ENCODE data around the gene MBNL3. TPM values are rescaled to one million over a fixed set of nuclear protein-coding genes. Genes with fewer than 3 reads are reported as not detected.

MBNL3 gene
- total RNA-seq, 1 donor from 2014 or later: 3.0 TPM

DNA sequence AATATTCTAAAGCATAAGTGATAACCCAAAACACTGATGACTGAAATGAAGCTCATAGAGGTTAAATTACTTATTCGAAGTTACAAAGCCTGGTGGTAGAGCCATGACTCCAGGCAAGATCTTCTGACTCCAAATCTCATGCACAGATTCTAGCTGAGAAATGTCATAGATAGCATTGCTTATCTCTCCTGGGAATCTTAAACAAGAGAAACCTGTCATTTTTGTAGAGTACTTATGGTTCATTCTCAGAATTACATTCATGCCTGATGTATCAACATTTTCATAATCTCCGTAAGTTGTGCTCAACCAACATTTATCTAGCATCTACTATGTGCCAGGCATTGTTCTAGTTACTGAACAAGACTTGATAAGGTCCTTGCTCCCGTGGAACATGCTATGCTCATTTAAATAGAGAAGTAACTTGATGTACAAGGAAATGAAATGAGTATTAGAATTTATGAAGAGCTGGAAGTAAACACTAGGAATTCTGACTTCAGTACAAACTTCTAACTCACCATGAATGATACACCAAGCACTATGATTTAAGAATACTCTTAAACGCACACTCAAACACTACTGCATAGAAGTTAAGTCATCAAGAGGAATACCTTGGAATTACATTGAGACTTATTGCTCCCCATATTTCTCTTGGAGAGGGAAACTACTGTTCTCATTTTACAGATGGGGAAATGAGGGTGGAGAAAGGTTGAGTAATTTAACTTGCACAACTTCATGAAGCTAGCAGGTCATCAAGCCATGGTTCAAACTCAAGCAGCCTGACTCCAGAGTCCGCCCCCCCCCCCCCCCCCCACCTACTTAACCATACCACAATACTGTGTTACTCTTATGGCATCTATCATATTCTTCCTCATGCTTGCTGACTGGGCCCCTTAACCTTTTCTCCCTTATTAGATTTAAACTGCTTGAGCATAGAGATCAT is 45.4 kb downstream of the MBNL3 start:
- Histone ChIP-seq H3K36me3 (ENCODE audit: control insufficient read depth, insufficient read depth, low read length) (no peaks in the 10 kb centered on the region), H3K4me3 (ENCODE audit: low read depth, low read length) (no peak overlapping the region), H3K27me3 (ENCODE audit: control insufficient read depth, insufficient read depth, low read length) (no peaks in the 10 kb centered on the region)
- TF ChIP-seq, protein P1, sequence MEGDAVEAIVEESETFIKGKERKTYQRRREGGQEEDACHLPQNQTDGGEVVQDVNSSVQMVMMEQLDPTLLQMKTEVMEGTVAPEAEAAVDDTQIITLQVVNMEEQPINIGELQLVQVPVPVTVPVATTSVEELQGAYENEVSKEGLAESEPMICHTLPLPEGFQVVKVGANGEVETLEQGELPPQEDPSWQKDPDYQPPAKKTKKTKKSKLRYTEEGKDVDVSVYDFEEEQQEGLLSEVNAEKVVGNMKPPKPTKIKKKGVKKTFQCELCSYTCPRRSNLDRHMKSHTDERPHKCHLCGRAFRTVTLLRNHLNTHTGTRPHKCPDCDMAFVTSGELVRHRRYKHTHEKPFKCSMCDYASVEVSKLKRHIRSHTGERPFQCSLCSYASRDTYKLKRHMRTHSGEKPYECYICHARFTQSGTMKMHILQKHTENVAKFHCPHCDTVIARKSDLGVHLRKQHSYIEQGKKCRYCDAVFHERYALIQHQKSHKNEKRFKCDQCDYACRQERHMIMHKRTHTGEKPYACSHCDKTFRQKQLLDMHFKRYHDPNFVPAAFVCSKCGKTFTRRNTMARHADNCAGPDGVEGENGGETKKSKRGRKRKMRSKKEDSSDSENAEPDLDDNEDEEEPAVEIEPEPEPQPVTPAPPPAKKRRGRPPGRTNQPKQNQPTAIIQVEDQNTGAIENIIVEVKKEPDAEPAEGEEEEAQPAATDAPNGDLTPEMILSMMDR (IDR thresholded peaks at IDR 0.05; ENCODE audit: insufficient read depth, low read length, poor library complexity, severe bottlenecking): no peak
- DNase-seq (ENCODE audit: low read depth): no peak

- H3K4me3 ChIP-seq (ENCODE audit: low read depth, low read length): no peak overlapping the region
- DNase-seq (ENCODE audit: low read depth): no peak
- TF ChIP-seq, protein P1 (IDR thresholded peaks at IDR 0.05; ENCODE audit: insufficient read depth, low read length, poor library complexity, severe bottlenecking): no peak
- no peaks in the 10 kb centered on the region for H3K27me3 ChIP-seq (ENCODE audit: control insufficient read depth, insufficient read depth, low read length)
- H3K36me3 ChIP-seq (ENCODE audit: control insufficient read depth, insufficient read depth, low read length): no peaks in the 10 kb centered on the region
Observed at GRCh38 chrX:132442691-132443090, 46.1 kb downstream of the MBNL3 start.

DNA sequence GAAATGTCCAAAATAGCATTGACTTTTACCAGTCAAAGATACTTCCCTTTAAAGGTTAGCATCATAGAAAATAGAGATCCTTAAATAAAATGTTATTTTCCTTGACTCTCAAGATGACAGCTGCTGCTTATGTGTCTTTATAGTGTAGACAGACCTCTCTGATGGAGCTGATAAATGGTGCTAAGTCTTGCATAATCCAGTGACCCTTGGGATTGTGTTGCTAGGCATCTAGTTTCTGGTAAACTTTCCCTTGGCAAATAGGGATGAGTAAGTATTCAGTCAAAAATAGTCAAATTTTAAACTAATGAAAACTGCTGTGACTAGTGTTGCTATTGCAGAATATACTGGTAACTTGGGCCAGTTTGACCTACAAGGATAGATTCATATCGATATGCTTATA is 53.6 kb downstream of the MBNL3 start:
- TF ChIP-seq, protein P1 (IDR thresholded peaks at IDR 0.05; ENCODE audit: insufficient read depth, low read length, poor library complexity, severe bottlenecking): no peak
- no peak for DNase-seq (ENCODE audit: low read depth)
- Histone ChIP-seq H3K27me3 (ENCODE audit: control insufficient read depth, insufficient read depth, low read length) (no peaks in the 10 kb centered on the region), H3K4me3 (ENCODE audit: low read depth, low read length) (no peak overlapping the region), H3K36me3 (ENCODE audit: control insufficient read depth, insufficient read depth, low read length) (no peaks in the 10 kb centered on the region)

- Histone ChIP-seq H3K36me3 (ENCODE audit: control insufficient read depth, insufficient read depth, low read length) (no peaks in the 10 kb centered on the region), H3K4me3 (ENCODE audit: low read depth, low read length) (no peak overlapping the region), H3K27me3 (ENCODE audit: control insufficient read depth, insufficient read depth, low read length) (no peaks in the 10 kb centered on the region)
- TF ChIP-seq, protein P1 (IDR thresholded peaks at IDR 0.05; ENCODE audit: insufficient read depth, low read length, poor library complexity, severe bottlenecking): no peak
- no peak for DNase-seq (ENCODE audit: low read depth)
Observed at GRCh38 chrX:132433551-132433950, 55.3 kb downstream of the MBNL3 start.

DNA sequence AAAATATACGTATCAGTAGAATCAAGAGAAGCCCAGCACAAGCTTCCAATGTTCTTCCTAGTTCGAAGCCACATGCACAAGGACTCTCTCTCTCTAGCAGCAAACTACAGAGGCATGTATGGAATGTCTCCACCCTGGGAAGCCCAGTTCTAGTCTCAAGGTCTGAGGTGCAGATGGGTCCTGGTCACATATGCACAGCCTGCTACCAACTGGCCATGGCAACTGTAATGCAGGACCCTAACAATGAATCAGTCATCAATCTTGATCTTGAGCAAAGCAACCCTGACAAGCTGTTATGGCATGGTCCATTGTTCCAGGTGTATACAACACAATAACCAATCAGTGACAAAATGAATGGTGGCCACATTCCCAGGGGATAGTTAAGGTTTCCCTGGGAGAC is 55.8 kb downstream of the MBNL3 start:
- no peaks in the 10 kb centered on the region for H3K36me3 ChIP-seq (ENCODE audit: control insufficient read depth, insufficient read depth, low read length)
- TF ChIP-seq, protein P1 (IDR thresholded peaks at IDR 0.05; ENCODE audit: insufficient read depth, low read length, poor library complexity, severe bottlenecking): no peak
- DNase-seq (ENCODE audit: low read depth): no peak

More for the DNA sequence above, 55.8 kb downstream of the MBNL3 start:
- H3K27me3 ChIP-seq (ENCODE audit: control insufficient read depth, insufficient read depth, low read length): no peaks in the 10 kb centered on the region
- H3K4me3 ChIP-seq (ENCODE audit: low read depth, low read length): no peak overlapping the region
